SH-SY5Y (cell line): Measurements from ENCODE around the gene ANKRD65.

ENCODE experiments used
- GATA2 ChIP-seq: IDR thresholded peaks from 2 replicates; pipeline ENCODE4 v1.6.1; 2011; ENCODE audit warnings: mild to moderate bottlenecking, low read depth, low read length
- GATA3 ChIP-seq: IDR thresholded peaks from 2 replicates; pipeline ENCODE4 v1.6.1; 2011; ENCODE audit warnings: low read depth, mild to moderate bottlenecking, low read length, moderate library complexity

- TF ChIP-seq GATA2 (no peak), GATA3 (no peak)
These were observed 12.7 kb upstream of the ANKRD65 start for GRCh38 chr1:1433804-1434130.
